Measurements from ENCODE around the gene PCDH17. TPM values are rescaled to one million over a fixed set of nuclear protein-coding genes. Genes with fewer than 3 reads are reported as not detected.

PCDH17 gene
- total RNA-seq, 1 donor from 2014 or later: 51.8 TPM

DNA sequence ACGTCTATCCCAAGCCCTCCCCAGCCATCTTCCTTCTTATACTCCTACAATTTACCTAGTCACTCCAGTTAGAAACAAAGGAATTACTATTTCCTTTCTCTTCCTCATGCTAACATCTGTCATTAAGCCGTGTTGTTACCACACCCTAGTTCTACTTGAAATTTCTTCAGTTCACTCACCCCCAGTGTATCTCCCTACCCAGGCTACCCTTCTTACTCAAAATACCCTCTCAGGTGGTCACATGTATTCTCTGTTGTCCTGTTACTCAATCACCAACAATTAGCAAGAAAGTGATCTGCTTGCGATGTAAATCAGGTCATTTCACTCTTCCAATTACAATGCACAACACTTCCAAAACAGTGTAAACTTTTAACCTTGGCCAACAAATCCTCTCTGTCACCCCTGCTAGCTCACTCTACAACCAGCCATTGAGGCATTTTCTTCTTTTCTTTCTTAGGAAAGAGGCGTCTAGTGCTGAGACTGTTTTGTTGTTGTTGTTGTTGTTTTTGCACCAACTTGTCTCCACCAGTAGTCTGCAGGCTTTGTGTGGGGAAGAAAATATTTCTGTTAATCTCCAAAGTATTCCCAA lies 50.7 kb downstream of the PCDH17 start:
- H3K9me3 Mint-ChIP-seq (ENCODE audit: unreplicated experiment): peaks cover under 1% of the 10 kb centered on the region
- H3K27ac Mint-ChIP-seq (ENCODE audit: unreplicated experiment): peak overlapping the region; percentile 14
- no peaks in the 10 kb centered on the region for H3K36me3 Mint-ChIP-seq (ENCODE audit: unreplicated experiment)
- TF ChIP-seq, protein P1, sequence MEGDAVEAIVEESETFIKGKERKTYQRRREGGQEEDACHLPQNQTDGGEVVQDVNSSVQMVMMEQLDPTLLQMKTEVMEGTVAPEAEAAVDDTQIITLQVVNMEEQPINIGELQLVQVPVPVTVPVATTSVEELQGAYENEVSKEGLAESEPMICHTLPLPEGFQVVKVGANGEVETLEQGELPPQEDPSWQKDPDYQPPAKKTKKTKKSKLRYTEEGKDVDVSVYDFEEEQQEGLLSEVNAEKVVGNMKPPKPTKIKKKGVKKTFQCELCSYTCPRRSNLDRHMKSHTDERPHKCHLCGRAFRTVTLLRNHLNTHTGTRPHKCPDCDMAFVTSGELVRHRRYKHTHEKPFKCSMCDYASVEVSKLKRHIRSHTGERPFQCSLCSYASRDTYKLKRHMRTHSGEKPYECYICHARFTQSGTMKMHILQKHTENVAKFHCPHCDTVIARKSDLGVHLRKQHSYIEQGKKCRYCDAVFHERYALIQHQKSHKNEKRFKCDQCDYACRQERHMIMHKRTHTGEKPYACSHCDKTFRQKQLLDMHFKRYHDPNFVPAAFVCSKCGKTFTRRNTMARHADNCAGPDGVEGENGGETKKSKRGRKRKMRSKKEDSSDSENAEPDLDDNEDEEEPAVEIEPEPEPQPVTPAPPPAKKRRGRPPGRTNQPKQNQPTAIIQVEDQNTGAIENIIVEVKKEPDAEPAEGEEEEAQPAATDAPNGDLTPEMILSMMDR (IDR thresholded peaks at IDR 0.05; ENCODE audit: partially characterized antibody, unreplicated experiment): no peak
- no peak overlapping the region for H3K4me3 Mint-ChIP-seq (ENCODE audit: unreplicated experiment)
- peaks cover 4% of the 10 kb centered on the region for H3K27me3 Mint-ChIP-seq (ENCODE audit: unreplicated experiment)
- no peak for DNase-seq
- peaks cover 6% of the 10 kb centered on the region for H3K4me1 Mint-ChIP-seq (ENCODE audit: low read depth, unreplicated experiment)

DNA sequence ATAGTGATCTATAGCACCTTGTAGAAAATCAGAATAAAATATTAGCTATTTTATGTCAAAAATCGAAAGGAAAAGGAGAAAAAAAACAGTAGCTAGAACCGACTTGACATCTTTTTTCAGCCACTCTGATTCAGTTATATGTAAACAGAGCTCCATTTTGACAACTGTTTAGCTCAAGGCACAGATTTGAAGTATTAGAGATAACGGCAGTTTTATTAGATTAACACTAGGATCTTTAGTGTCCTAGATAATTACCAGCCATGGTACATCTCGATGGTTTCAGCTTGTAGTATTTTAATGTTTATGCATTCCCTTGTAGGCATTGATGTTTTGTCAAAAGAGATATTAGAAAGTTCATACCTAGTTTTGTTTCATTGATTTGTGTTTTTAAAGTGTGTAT lies 67.3 kb downstream of the PCDH17 start:
- H3K4me1 Mint-ChIP-seq (ENCODE audit: low read depth, unreplicated experiment): peaks cover 1% of the 10 kb centered on the region
- H3K9me3 Mint-ChIP-seq (ENCODE audit: unreplicated experiment): no peaks in the 10 kb centered on the region
- H3K4me3 Mint-ChIP-seq (ENCODE audit: unreplicated experiment): no peak overlapping the region
- H3K36me3 Mint-ChIP-seq (ENCODE audit: unreplicated experiment): no peaks in the 10 kb centered on the region
- TF ChIP-seq, protein P1 (IDR thresholded peaks at IDR 0.05; ENCODE audit: partially characterized antibody, unreplicated experiment): no peak
- no peak for DNase-seq
- H3K27me3 Mint-ChIP-seq (ENCODE audit: unreplicated experiment): no peaks in the 10 kb centered on the region
- no peak overlapping the region for H3K27ac Mint-ChIP-seq (ENCODE audit: unreplicated experiment)

DNA sequence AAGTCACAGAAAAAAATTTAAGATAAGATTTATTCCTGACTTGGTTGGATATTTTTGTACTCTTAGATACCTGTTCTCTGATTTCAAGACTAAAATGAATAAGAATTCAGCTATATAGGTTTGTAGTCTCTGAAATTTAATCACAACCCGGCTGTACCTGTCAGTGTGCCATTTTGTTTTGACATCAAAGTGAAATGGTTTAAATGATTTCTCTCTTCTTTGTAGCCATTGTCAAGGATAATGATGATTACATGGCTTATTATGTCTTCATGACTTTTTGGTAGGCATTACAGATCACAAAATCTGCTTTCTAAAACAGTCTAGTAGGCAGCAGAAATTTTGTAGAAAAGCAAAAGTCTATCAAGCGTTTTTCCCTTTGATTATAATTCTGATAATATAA lies 72.5 kb downstream of the PCDH17 start:
- H3K27me3 Mint-ChIP-seq (ENCODE audit: unreplicated experiment): no peaks in the 10 kb centered on the region
- no peak overlapping the region for H3K27ac Mint-ChIP-seq (ENCODE audit: unreplicated experiment)
- H3K4me1 Mint-ChIP-seq (ENCODE audit: low read depth, unreplicated experiment): peaks cover 6% of the 10 kb centered on the region
- no peaks in the 10 kb centered on the region for H3K9me3 Mint-ChIP-seq (ENCODE audit: unreplicated experiment)
- no peak overlapping the region for H3K4me3 Mint-ChIP-seq (ENCODE audit: unreplicated experiment)
- no peak for DNase-seq
- no peaks in the 10 kb centered on the region for H3K36me3 Mint-ChIP-seq (ENCODE audit: unreplicated experiment)
- TF ChIP-seq, protein P1 (IDR thresholded peaks at IDR 0.05; ENCODE audit: partially characterized antibody, unreplicated experiment): no peak

DNA sequence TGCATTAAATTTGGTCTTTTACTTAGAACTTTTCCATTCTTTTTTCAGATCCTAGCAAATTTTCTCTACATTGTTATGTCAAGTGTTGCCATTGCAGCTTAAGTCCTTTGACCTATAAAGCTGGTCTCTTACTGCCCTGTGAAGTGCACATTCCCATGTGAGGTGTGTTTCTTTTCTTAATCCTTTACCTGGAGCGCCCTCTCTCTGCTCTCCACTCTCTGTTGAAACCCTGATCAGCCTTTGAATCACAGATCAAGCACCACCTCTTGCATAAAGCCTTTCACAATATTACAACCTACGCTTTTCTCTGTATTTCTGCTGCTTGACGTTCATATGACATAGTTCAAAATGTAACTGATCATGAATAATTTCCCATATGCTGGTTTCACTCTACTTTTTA lies 84.8 kb downstream of the PCDH17 start:
- TF ChIP-seq, protein P1 (IDR thresholded peaks at IDR 0.05; ENCODE audit: partially characterized antibody, unreplicated experiment): no peak
- DNase-seq: no peak
- Mint-ChIP-seq H3K27ac (ENCODE audit: unreplicated experiment) (no peak overlapping the region), H3K9me3 (ENCODE audit: unreplicated experiment) (no peaks in the 10 kb centered on the region), H3K4me3 (ENCODE audit: unreplicated experiment) (no peak overlapping the region), H3K36me3 (ENCODE audit: unreplicated experiment) (no peaks in the 10 kb centered on the region), H3K27me3 (ENCODE audit: unreplicated experiment) (no peaks in the 10 kb centered on the region), H3K4me1 (ENCODE audit: low read depth, unreplicated experiment) (no peaks in the 10 kb centered on the region)

DNA sequence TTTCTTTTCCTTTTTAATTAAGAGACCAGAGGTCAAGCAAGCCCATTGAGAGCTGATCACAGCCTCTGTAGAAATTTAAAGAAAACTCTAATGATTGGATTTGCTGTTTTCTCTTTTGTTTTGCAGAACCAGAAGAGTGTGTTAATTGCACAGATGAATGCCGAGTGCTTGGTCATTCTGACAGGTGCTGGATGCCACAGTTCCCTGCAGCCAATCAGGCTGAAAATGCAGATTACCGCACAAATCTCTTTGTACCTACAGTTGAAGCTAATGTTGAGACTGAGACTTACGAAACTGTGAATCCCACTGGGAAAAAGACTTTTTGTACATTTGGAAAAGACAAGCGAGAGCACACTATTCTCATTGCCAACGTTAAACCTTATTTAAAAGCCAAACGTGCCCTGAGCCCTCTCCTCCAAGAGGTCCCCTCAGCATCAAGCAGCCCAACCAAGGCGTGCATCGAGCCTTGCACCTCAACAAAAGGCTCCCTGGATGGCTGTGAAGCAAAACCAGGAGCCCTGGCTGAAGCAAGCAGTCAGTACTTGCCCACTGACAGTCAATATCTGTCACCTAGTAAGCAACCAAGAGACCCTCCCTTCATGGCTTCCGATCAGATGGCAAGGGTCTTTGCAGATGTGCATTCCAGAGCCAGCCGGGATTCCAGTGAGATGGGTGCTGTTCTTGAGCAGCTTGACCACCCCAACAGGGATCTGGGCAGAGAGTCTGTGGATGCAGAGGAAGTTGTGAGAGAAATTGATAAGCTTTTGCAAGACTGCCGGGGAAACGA lies 93.1 kb downstream of the PCDH17 start:
- Mint-ChIP-seq H3K4me3 (ENCODE audit: unreplicated experiment) (no peak overlapping the region), H3K9me3 (ENCODE audit: unreplicated experiment) (no peaks in the 10 kb centered on the region), H3K27me3 (ENCODE audit: unreplicated experiment) (no peaks in the 10 kb centered on the region), H3K4me1 (ENCODE audit: low read depth, unreplicated experiment) (peaks cover 5% of the 10 kb centered on the region), H3K27ac (ENCODE audit: unreplicated experiment) (no peak overlapping the region), H3K36me3 (ENCODE audit: unreplicated experiment) (peaks cover 8% of the 10 kb centered on the region)
- no peak for DNase-seq
- TF ChIP-seq, protein P1 (IDR thresholded peaks at IDR 0.05; ENCODE audit: partially characterized antibody, unreplicated experiment): no peak
